Measurements from ENCODE around the gene DNAJB6.

Gene DNAJB6

DNA sequence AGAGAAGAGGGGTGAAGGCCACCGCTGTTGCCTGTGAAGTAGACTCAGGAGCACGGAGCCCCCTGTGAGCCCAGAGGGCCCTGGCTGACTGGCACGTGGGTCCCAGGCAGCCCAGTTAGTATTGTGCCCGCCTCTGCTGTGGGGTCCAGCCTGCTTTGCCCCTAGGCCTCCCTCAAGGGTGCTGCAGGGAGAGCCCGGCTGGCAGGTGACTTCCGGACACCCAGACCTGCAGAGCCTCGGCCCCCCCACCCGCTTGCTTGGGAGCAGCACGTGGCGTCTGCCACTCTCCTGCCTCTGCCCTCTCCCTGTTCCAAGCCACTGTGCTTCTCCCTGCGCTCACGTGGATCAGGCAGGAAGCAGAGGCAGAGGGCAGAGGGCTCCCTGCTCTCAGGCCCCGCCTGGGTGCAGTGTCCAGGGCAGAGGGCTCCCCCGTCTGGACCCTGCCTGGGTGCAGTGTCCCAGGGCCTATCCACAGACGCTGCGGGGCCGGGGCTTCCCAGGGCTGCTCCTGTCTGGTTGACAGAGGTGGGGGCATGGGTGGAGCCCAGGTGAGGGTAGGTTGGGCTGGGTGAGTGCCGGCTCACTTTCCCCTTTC, 88.4 kb downstream of the DNAJB6 start:
- no peak for DNase-seq

DNA sequence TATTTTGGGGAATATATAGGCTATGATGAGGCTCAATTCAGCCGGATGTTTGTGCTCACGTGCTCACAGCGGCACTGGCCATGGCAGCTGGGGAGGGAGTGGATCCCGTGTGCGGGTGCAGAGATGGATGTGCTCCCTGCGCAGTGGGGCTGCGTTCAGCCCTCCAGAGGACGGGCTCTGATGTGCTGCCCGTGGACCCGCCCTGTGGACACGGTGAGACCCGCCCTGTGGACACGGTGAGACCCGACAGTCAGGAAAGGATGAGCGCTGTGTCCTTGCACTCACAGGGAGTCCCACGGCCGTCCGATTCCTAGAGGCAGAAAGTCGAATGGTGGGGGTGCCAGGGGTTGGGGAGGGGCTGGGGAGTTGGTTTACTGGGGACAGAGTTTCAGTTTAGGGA, 89.0 kb downstream of the DNAJB6 start:
- no peak for DNase-seq

DNA sequence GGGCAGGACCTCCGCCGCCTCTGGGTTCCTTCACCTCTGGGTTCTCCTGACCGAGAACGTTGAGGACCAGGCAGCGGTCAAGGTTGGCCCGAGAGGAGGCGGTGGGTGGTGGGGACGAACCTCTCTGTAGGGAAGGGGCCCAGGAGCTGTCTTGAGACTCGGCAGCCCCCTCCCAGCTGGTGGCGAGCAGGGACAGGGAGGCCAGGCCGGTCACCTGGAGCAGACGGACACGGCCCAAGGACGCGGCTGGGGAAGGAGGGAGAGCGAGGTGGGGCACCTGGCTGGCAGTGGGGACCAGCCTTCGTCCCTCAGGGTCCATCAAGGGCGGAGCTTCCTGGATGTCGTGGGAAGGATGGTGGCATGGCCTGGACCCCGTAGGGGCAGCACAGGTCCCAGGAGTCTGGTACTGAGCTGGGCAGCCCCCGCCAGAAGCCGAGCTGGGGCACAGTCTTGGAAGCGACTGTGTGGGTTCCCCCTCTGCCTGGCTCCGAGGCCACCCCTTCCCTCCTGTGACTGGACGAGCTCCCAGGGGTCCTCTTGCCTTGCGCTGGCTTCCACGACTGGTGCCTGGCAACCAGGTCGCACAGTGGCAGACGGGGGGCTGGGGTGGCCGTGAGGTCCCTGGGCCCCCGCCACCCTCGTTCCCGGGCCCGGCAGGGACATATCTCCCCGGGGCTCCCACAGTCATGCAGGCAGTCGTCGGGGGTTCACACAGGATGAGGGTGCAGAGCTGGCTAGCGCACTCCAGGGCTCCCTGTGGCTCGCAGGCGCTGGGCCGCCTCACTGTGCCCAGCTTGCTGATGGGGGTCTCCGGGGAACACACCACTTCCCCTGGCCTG, 89.9 kb downstream of the DNAJB6 start:
- DNase-seq: no peak

DNA sequence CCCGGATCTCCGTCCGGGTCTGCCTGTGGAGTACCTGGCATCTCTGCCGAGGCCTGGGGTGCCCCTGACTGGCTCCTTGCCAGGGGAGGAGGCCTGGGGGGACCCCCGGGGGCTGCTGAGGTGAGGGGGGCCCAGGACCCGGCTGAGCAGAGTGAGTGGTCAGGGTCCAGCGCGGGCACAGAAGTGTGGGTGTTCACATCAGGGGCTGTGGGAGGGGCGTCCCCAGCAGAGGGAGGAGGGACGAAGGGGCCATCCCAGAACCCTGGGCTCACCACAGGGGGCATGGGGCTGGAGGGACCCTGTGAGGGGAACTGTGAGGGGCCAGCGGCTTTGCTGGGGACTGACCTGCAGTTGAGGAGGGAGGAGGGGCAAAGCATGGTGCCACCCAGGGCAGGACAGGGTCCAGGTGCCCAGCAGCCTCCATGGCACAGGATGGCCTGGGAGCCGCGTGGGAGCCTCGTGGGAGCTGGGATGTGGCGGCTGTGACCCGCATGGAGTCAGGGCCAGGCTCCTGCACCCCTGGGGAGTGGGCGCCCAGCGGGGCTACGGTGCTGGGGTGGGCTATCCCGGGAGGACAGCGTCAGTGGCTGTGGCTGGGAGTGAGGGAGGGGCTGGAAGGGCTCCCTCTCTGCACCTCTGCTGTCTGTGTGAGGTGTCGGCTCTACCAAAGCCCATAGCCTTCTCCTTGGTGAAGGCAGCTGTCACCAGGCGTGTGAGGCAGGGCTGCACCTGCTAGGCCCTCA, 91.2 kb downstream of the DNAJB6 start:
- DNase-seq: no peak

DNA sequence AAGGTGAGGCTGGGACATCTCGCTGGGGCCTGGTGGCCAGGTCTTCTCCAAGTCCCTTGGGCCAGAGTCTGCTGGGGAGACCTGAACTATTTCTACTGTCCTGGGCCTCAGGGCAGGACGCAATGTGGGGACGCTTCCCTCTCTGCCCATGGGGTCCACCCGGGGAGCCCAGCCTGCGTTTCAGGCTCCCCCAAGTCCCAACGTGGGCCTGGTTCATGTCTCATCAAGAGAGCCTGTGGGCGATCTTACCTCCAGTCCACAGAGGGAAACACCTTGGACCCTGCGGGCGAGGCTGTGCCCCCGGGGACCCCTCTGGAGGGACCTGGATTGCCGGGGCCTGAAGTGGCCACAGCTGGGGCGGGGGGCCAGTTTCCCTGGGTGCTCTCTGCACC, 91.7 kb downstream of the DNAJB6 start:
- DNase-seq: no peak

DNA sequence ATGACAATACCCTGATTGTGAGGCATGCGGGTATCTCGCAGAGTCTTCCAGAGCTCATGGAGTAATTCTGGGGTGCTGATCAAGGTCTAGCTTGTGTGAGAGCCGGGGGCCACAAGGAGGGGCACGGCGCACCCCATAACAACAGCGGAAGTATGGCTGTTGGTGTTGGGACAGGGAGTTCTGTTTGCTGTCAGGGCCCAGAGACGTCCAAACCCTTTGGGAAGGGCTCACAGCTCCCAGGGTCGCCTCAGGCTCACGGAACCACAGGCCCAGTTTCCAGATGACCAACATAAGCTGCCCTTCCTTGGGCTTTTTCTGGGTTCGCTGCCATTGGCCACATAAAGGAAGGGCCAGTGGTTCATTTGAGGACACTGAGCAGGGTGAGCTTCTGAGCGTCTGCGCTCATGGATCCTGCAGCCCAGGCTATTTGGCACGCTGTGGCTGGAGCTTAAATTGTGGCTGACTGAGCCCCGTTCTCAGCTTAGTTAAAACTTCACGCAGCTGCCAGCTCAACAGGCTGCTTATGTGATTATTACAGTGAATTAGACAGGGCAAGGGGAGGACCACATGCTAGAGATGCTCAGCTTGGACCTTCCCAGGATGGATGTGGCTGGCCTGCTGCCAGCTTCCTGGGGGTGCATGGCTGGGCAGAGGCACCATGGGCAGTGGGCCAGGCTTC, 92.3 kb downstream of the DNAJB6 start:
- no peak for DNase-seq

DNA sequence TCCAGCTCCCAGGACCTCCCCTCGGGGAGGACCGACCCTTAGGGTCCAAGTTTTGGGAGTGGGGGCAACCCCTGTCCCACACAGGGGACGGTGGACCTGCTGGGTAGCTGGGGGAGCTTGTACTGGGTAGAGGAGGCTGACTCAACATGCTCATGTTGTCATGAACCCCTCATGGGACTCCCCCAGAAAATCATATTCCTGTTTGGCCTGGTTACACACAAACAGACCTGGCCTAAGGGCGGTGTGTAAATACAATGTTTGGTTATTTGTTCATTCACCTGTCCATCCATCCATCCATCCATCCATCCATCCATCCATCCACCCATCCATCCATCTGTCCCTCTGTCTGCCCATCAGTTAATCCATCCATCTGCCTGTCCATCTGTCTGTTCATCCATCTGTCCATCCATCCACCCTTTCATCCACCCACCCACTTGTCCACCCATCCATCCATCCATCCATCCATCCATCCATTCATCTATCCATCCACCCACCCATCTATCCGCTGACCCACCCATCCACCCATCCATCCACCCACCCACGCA, 92.9 kb downstream of the DNAJB6 start:
- no peak for DNase-seq

DNA sequence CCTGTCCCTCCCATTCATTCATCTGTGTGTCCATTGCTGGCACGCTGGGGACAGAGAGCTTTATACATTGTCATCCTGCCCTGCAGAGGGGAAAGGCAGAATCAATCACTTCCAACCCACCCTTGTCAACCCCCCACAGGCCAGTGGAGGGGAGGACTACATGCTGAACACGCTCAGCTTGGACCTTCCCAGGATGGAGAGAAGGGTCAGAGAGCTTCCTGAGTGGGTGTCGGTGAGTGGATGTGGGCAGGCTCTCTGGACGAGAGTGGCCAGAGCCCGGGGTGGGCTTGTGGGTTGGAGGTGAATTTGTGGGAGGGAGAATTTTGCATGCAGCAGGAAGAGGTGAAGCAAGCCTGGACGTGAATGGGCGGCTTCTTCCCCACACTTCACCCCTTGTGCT, 93.9 kb downstream of the DNAJB6 start:
- DNase-seq: no peak

DNA sequence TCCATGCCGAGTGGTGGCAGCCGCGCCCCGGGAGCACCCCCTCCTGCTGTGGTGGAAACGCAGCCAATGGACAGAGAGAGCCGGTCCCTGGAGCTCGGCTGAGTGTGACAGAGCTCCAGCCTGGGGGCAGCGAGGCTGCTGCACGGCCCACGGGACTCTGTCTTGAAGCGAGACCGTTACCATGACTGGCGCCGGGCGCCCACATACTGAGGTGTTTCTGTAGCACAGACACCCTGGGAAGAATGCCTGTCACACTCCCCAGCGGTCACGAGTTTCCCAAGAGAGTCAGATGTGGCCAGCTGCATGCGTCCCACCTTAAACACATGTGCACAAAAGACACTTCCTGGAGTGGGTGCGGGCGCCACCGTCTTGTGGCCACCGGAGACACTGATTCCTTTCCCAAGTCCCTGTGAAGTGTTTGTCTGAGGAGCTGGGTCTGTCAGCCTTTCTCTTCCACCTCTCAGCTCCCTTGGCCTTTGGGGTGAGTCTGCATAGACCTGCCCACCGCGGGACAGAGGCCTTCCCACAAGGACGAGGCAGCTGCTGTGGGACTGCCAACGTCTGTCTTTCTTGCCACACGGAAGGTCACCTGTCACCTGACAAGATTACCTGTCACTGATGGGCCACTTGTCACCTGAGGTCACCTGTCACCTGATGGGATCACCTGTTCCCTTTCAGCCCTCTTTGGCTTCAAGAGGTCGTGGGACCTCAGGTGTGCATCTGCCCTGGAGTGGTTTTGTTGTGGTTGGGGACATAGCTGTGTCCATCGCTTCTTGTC, 94.6 kb downstream of the DNAJB6 start:
- no peak for DNase-seq

DNA sequence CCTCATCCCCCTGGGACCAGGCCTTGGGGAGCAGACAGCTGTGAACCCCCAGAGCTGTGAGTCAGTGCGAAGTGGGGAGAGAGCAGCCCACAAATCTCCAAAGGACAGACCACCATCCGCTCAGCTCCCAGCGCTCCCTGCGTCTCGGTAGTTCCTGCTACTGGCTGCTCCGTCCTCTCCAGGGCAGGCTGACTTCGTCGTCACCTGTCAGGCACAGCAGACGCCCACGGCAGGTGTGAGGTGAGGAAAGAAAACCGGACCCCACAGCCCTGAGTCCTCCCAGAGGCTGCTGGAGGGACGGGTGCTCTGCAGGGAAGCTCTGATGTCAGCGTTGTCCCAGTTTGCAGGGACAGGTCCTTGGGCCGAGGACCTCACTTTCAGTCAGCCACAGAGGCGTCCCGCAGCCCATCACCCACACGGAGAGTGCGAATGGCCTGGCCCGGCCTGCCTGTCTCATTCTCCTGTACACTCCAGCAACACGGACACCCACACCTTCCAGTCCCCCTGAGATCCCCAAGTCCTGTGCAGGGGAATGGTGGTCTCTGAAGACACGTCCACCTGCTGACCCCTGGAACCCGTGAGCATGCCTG, 95.2 kb downstream of the DNAJB6 start:
- DNase-seq: no peak

DNA sequence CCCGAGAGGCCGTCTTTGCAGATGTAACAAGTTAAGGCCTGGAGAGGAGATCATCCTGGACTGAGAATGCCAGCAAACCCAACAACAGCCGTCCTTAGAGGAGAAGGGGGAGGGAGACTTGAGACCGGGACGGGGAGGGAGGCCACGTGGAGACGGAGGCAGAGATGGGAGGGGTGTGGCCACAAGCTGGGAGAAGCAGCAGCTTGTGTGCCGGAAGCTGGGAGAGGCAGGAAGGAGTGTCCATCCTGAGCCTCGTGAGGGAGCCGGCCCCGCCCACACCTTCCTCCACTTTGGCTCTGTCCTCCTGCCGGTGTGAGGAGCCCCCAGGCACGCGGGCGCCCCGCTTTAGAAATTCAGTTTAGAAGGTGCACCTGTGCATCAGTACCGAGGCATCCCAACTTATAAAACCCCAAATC, 95.7 kb downstream of the DNAJB6 start:
- DNase-seq: peak in 22 of 58 donors; percentile 5 to 68 (median 26)

DNA sequence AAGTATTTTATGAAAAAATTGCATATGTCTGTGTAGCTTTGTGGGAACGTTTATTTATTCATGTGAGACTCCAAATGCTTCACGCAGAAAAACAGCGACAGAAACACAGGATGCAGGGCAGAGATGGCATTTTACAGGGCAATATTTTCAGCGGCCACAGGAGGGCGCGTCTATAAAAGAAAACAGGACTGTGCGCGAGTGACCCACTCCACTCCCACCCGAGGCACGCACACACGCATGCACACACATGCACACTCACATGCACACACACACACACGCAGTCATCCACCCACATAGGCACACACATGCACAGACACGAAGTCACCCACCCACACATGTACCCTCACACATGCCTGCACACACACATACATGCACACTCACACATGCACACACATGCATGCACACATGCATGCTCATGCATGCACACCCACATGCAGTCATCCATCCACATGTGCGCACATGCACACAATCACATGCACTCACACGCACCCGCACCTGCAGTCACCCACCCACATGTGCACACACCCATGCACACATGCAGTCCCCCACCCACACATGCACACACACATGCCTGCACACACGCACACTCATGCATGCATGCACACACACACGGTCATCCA, 96.3 kb downstream of the DNAJB6 start:
- peak in 37 of 58 donors; percentile 3 to 72 (median 19) for DNase-seq

DNA sequence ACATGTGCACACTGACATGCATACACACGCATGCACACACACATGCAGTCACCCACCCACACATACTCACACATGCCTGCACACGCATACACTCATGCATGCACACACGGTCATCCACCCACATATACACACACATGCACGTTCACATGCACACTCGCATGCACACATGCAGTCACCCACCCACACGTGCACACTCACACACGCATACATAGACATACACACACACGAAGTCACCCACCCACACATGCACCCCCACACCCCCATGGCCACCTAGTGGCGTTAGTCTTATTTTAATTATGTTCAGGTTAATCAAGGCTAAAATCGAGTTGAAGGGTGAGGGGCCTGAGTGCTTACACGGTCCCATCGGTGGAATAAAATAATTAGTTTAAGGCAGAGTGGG, 96.8 kb downstream of the DNAJB6 start:
- no peak for DNase-seq

DNA sequence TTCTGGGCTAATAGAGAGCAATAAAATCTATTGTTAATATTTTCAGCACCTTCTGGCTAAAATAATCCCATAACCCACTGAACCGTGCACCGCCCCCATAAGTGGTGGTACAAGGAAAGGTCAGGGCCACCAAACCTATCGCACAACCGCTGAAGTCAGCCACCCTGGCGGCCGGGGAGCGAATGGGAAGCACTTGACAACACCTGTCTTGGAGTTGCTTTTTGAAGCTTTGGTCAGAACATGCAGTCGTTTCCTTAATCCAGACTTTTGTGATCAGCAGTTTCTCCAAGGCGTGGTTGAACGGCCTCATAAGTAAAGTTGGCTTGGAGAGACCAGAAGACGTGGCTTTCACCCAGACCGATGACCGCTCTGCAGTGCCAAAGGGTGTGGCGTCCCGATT, 97.4 kb downstream of the DNAJB6 start:
- no peak for DNase-seq

DNA sequence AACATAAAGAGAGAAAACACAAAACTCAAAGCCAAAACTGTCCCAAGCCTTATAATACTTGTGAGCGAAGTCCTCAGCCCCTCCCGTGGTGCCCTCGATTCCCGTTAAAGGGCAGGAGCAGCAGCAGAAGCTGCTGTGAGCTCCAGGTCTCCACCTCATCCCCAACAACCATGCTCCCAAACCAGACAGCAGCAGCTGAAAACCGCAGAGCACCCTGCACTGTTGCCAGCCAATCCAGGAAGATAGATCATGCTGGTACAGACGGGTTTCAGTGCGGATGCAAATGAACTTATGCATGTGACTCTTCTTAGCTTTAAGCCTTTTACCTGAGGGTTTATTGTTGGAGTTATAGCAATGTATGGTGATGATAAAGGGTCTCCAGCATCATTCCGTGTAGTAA, 97.9 kb downstream of the DNAJB6 start:
- DNase-seq: no peak

DNA sequence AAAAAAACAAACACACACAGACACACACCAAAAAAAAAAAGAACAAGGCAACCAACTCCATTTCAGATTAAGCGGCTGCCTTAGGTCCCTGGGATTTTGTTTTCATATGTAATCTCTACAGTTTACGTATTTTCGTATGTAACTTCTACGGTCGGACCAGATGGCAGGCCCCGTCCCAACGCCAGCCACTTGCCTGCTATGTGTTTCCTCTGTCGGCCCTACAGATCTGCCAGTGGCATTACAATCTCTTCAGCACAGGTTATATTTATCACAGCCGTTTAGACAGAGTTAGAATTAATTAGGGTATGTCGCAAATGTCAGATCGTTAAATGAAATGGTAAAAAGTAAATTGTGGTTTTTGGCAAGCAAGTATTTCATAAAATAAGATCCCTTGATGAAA, 99.3 kb downstream of the DNAJB6 start:
- DNase-seq: no peak

DNA sequence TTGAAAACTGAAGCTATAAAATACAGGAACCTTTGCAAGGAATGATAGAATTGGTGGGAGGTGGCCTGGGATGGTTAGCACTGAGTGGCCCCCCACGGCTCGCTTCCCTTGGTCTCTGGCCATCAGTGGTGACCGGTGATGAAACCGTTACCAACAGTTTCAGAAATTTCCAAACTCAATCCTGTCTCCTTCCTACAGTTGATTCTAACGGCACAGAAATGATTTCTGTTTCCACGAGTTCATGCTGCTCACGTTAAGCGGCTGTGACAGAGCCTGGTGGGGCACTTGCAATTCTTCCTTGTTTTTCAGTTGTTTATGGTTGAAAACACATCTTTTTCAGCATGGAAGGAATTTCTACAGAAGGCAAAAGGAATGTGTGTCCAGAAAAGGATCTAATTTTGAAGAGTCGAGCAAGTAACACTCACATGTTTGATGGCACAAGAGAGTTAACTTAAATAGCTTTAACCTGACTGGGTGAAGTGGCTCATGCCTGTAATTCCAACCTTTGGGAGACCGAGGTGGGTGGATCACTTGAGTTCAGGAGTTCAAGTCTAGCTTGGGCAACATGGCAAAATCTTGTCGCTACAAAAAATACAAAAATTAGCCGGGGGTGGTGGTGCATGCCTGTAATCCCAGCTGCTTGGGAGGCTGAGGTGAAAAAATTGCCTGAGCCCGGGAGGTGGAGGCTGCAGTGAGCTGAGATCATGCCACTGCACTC, 100.1 kb downstream of the DNAJB6 start:
- DNase-seq: no peak

DNA sequence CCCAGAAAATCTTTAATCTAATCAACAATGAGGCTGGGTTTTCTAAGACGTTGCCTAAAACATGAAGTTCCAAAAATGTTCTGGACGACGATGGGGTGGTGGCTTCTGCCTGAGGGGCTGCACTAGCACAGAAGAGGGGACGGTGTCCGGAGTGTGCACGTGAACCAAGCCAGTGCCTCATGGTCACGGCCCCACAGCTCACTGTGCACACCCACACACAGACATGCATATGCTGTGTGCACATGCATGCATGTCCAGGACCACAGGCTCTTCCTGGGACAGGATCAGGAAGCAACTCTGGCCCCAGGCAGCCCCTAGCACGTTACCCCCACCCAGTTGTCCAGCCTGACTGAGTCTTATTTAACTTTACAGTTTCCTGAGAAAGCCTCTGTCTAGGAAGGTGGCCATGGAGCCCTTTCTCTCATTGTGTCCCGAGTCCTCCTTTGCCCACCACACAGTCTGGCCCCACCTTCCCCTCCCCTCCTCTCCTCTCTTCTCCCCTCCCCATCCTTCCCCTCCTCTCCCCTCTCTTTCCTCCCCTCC, 100.8 kb downstream of the DNAJB6 start:
- no peak for DNase-seq
